Neuronal stem cell (in vitro differentiated cells): ENCODE results near the gene BUB3.

Experiments
- DNase-seq: peaks from one replicate; pipeline ENCODE4 v3.0.0-alpha.2; 2013; ENCODE audit warnings: low spot score
- H2AFZ ChIP-seq: one replicate; pipeline ENCODE4 v1.6.1; 2013; ENCODE audit warnings: mild to moderate bottlenecking, low read length, inconsistent platforms
- H2AK5ac ChIP-seq: 2 replicates; pipeline ENCODE4 v1.6.1; 2013; ENCODE audit warnings: low read depth, mild to moderate bottlenecking, inconsistent platforms, low read length, moderate library complexity, mixed read lengths
- H2BK120ac ChIP-seq: 2 replicates; pipeline ENCODE4 v1.6.1; 2013; ENCODE audit warnings: low read depth, mild to moderate bottlenecking, inconsistent platforms, low read length, moderate library complexity, mixed read lengths
- H2BK12ac ChIP-seq: one replicate; pipeline ENCODE4 v1.6.1; 2013; ENCODE audit warnings: low read length, inconsistent platforms
- H2BK15ac ChIP-seq: 2 replicates; pipeline ENCODE4 v1.6.1; 2013; ENCODE audit warnings: mild to moderate bottlenecking, low read length, inconsistent platforms, mixed read lengths
- H2BK5ac ChIP-seq: one replicate; pipeline ENCODE4 v1.6.1; 2013; ENCODE audit warnings: inconsistent platforms, mild to moderate bottlenecking, low read length, moderate library complexity
- H3K14ac ChIP-seq: one replicate; pipeline ENCODE4 v1.6.1; 2013; ENCODE audit warnings: low read length, inconsistent platforms
- H3K18ac ChIP-seq: 2 replicates; pipeline ENCODE4 v1.6.1; 2013; ENCODE audit warnings: low read length, inconsistent platforms
- H3K23ac ChIP-seq: 2 replicates; pipeline ENCODE4 v1.6.1; 2013; ENCODE audit warnings: low read depth, mild to moderate bottlenecking, mixed read lengths, low read length, inconsistent platforms; ENCODE audit not compliant: poor library complexity
- H3K27ac ChIP-seq: replicated peaks from 3 replicates; pipeline ENCODE4 v1.5.1; 2013; ENCODE audit warnings: low read length, inconsistent platforms
- H3K27me3 ChIP-seq, 3 experiments: 2 replicates each; pipeline ENCODE4 v1.6.1; 2013; ENCODE audit warnings: low read length in 3 of 3, mild to moderate bottlenecking in 2 of 3, inconsistent platforms in 1 of 3, low read depth in 1 of 3, mixed read lengths in 1 of 3, moderate library complexity in 1 of 3; ENCODE audit not compliant: control insufficient read depth in 3 of 3, insufficient read depth in 3 of 3
- H3K36me3 ChIP-seq, 2 donors: replicated peaks in 1 of 2; 2 replicates each; pipeline ENCODE4 v1.6.1; 2013; ENCODE audit warnings: low read length in 2 of 2; ENCODE audit not compliant: control insufficient read depth in 2 of 2, insufficient read depth in 2 of 2
- H3K4ac ChIP-seq: 2 replicates; pipeline ENCODE4 v1.6.1; 2013; ENCODE audit warnings: inconsistent platforms, mild to moderate bottlenecking, low read length, moderate library complexity
- H3K4me1 ChIP-seq, 2 donors: 1 replicate in 1 of 2; 2 replicates in 1 of 2; pipeline ENCODE4 v1.6.1; 2013; ENCODE audit warnings: low read length in 2 of 2, low read depth in 1 of 2; ENCODE audit not compliant: control insufficient read depth in 2 of 2, insufficient read depth in 1 of 2
- H3K4me2 ChIP-seq: one replicate; pipeline ENCODE4 v1.6.1; 2013; ENCODE audit warnings: mild to moderate bottlenecking, low read length, inconsistent platforms; ENCODE audit not compliant: insufficient read depth, poor library complexity, severe bottlenecking
- H3K4me3 ChIP-seq, 2 donors: 2 replicates each; pipeline ENCODE4 v1.5.1; 2013; ENCODE audit warnings: low read length in 2 of 2, mild to moderate bottlenecking in 2 of 2, inconsistent platforms in 1 of 2, moderate library complexity in 1 of 2
- H3K79me1 ChIP-seq: one replicate; pipeline ENCODE4 v1.6.1; 2013; ENCODE audit warnings: low read depth, mild to moderate bottlenecking, inconsistent platforms, low read length, moderate library complexity
- H3K9ac ChIP-seq: one replicate; pipeline ENCODE4 v1.6.1; 2013; ENCODE audit warnings: mild to moderate bottlenecking, low read depth, low read length, inconsistent platforms; ENCODE audit not compliant: poor library complexity
- H3K9me3 ChIP-seq, 2 donors: replicated peaks in 1 of 2; 2 replicates each; pipeline versions ENCODE3 to v1.6.1; 2013; ENCODE audit warnings: low read length in 2 of 2, mild to moderate bottlenecking in 2 of 2, inconsistent platforms in 1 of 2, low read depth in 1 of 2, mixed read lengths in 1 of 2, moderate library complexity in 1 of 2; ENCODE audit not compliant: control insufficient read depth in 2 of 2, insufficient read depth in 1 of 2
- H4K8ac ChIP-seq: one replicate; pipeline ENCODE4 v1.6.1; 2013; ENCODE audit warnings: low read depth, mild to moderate bottlenecking, inconsistent platforms, low read length, moderate library complexity
- H4K91ac ChIP-seq: one replicate; pipeline ENCODE4 v1.6.1; 2013; ENCODE audit warnings: low read length, low read depth, mild to moderate bottlenecking, inconsistent platforms; ENCODE audit not compliant: poor library complexity
- WGBS, 2 donors: extraction: QIAGEN DNeasy Blood & Tissue Kit; methylation state at CpG; one replicate each; pipeline ENCODE4 v1.1.7; 2013; ENCODE audit warnings: missing lambda C conversion rate in 2 of 2, mixed read lengths in 1 of 2; ENCODE audit not compliant: insufficient read length in 2 of 2, insufficient replicate concordance in 1 of 2; ENCODE audit errors: extremely low coverage in 2 of 2; 5-methylcytosine and 5-hydroxymethylcytosine counted together

The BUB3 gene

GRCh38 chr10:123194056-123194455 is 39.9 kb downstream of the BUB3 start:
- no peak overlapping the region for H3K4ac ChIP-seq
- no peak overlapping the region for H2BK15ac ChIP-seq
- no peak overlapping the region for H2BK12ac ChIP-seq
- WGBS, 2 donors = no CpG with 5 or more reads among the region's 9 CpGs
- no peaks in the 10 kb centered on the region for H3K27me3 ChIP-seq
- peaks cover 0 to 2% of the 10 kb centered on the region in 2 donors for H3K36me3 ChIP-seq
- H4K91ac ChIP-seq = no peak overlapping the region
- no peak overlapping the region for H3K27ac ChIP-seq
- H3K4me3 ChIP-seq = no peak overlapping the region
- no peaks in the 10 kb centered on the region for H3K79me1 ChIP-seq
- peaks cover 0 to 4% of the 10 kb centered on the region in 2 donors for H3K4me1 ChIP-seq
- H2BK120ac ChIP-seq = no peak overlapping the region
- H3K23ac ChIP-seq = no peak overlapping the region
- H3K18ac ChIP-seq = no peak overlapping the region
- no peak overlapping the region for H2BK5ac ChIP-seq
- no peak overlapping the region for H2AFZ ChIP-seq
- no peak overlapping the region for H3K4me2 ChIP-seq
- no peak overlapping the region for H4K8ac ChIP-seq
- no peak overlapping the region for H3K9ac ChIP-seq
- no peak overlapping the region for H2AK5ac ChIP-seq
- no peak overlapping the region for H3K14ac ChIP-seq
- H3K9me3 ChIP-seq = no peaks in the 10 kb centered on the region
- no peak for DNase-seq

DNA sequence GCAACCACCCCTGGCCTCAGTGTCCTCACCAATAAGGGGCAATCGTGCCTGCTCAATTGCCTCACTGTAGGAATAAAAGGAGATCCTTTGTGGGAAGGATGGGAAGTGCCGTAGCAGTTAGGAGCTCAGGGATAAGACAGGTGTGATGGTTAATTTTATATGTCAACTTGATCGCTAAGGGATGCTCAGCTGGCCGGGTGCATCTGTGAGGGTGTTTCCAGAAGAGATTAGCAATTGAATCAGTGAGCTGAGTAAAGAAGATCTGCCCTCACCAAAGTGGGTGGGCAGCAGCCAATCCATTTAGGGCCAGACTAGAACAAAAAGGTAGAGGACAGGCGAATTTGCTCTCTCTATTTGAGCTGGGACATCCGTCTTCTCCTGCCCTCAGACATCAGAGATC is 46.3 kb downstream of the BUB3 start:
- H3K4me2 ChIP-seq = no peak overlapping the region
- H2BK12ac ChIP-seq = no peak overlapping the region
- H4K8ac ChIP-seq = no peak overlapping the region
- no peak overlapping the region for H3K4me3 ChIP-seq
- no peaks in the 10 kb centered on the region for H3K79me1 ChIP-seq
- H3K18ac ChIP-seq = no peak overlapping the region
- H3K27ac ChIP-seq = no peak overlapping the region
- no CpG with 5 or more reads among the region's 6 CpGs for WGBS, 2 donors
- no peaks in the 10 kb centered on the region for H3K27me3 ChIP-seq
- H2BK5ac ChIP-seq = no peak overlapping the region
- H2BK120ac ChIP-seq = no peak overlapping the region
- no peak overlapping the region for H2AFZ ChIP-seq
- no peak overlapping the region for H3K4ac ChIP-seq
- no peak overlapping the region for H3K23ac ChIP-seq
- no peak overlapping the region for H3K14ac ChIP-seq
- no peak overlapping the region for H2AK5ac ChIP-seq
- H3K4me1 ChIP-seq = no peaks in the 10 kb centered on the region
- no peak for DNase-seq
- H4K91ac ChIP-seq = no peak overlapping the region
- no peak overlapping the region for H2BK15ac ChIP-seq
- H3K9me3 ChIP-seq = no peaks in the 10 kb centered on the region
- no peak overlapping the region for H3K9ac ChIP-seq
- H3K36me3 ChIP-seq = no peaks in the 10 kb centered on the region

GRCh38 chr10:123202506-123202905 is 48.3 kb downstream of the BUB3 start:
- Histone ChIP-seq H3K79me1 (no peaks in the 10 kb centered on the region), H3K4me2 (no peak overlapping the region), H3K4me3 (no peak overlapping the region), H2AFZ (no peak overlapping the region), H3K36me3 (no peaks in the 10 kb centered on the region), H3K4me1 (no peaks in the 10 kb centered on the region), H3K27me3 (no peaks in the 10 kb centered on the region), H4K91ac (no peak overlapping the region), H3K9ac (peak overlapping the region; percentile 10), H2AK5ac (no peak overlapping the region), H3K23ac (peak overlapping the region; percentile 3), H3K27ac (no peak overlapping the region), H2BK15ac (no peak overlapping the region), H2BK12ac (no peak overlapping the region), H3K18ac (no peak overlapping the region), H3K9me3 (no peaks in the 10 kb centered on the region), H2BK5ac (no peak overlapping the region), H4K8ac (no peak overlapping the region), H3K14ac (no peak overlapping the region), H3K4ac (no peak overlapping the region), H2BK120ac (no peak overlapping the region)
- DNase-seq = no peak
- no CpG with 5 or more reads among the region's 8 CpGs for WGBS, 2 donors

GRCh38 chr10:123203393-123204126 is 49.4 kb downstream of the BUB3 start:
- Histone ChIP-seq H3K27ac (no peak overlapping the region), H2BK120ac (no peak overlapping the region), H2AK5ac (no peak overlapping the region), H4K8ac (no peak overlapping the region), H3K14ac (no peak overlapping the region), H3K4me1 (no peaks in the 10 kb centered on the region), H3K9me3 (peaks cover 2 to 8% of the 10 kb centered on the region in 2 donors), H3K9ac (no peak overlapping the region), H4K91ac (no peak overlapping the region), H3K18ac (no peak overlapping the region), H2BK5ac (no peak overlapping the region), H2AFZ (no peak overlapping the region), H3K79me1 (no peaks in the 10 kb centered on the region), H2BK12ac (no peak overlapping the region), H3K23ac (peak overlapping the region; percentile 44), H2BK15ac (no peak overlapping the region), H3K4ac (no peak overlapping the region), H3K4me3 (no peak overlapping the region), H3K36me3 (no peaks in the 10 kb centered on the region), H3K4me2 (no peak overlapping the region), H3K27me3 (no peaks in the 10 kb centered on the region)
- WGBS, 2 donors = no CpG with 5 or more reads among the region's 6 CpGs
- DNase-seq = no peak
